K562 (cell line): ENCODE measurements around the gene VSNL1. TPM values are rescaled to one million over a fixed set of nuclear protein-coding genes. Genes with fewer than 3 reads are reported as not detected.

Experiments
- ATAC-seq: fragments of 200-7000 bp; cut with Tn5 transposase; 3 replicates; pipeline ENCODE4 v1.9.1; 2020; ENCODE audit warnings: moderate library complexity
- BruUV-seq: library from RNA; stranded (reverse); fragments of 400-500 nt; replicated peaks from 2 replicates; lab custom pipeline; 2021; lab: Mats Ljungman, UMichigan
- CTCF ChIA-PET: fragments of 300-600 bp; formaldehyde crosslinking; extraction: SDS; loops from one replicate; lab custom pipeline; 2021; ENCODE audit warnings: low intra/inter-chr PET ratio; lab: Yijun Ruan, JAX
- POLR2A ChIA-PET: fragments of 300-600, 350-650 bp; sonication (Branson Sonifier 250); formaldehyde crosslinking; extraction: SDS; loops from one replicate; lab custom pipeline; 2021; ENCODE audit warnings: antibody characterized with exemption, inconsistent platforms; lab: Yijun Ruan, JAX
- DNase-seq, 4 experiments: peaks; one replicate each; pipeline versions ENCODE4 v3.0.0 to v3.0.0-alpha.2; 2011 to 2018; ENCODE audit warnings: low spot score in 3 of 4, mixed read lengths in 3 of 4; ENCODE audit errors: extremely low read depth in 1 of 4
- FAIRE-seq: peaks from 2 replicates; lab custom pipeline; 2011; peaks lifted over from hg19 to GRCh38; lab: Jason Lieb, UNC
- H2AFZ ChIP-seq: 2 replicates; pipeline ENCODE4 v1.6.0; 2011; ENCODE audit warnings: low read depth, low read length, control low read depth, inconsistent platforms
- H3K27ac ChIP-seq: fragments of 200-600 bp; 3 replicates; pipeline ENCODE4 v1.8.0; 2011; ENCODE audit warnings: low read depth, mild to moderate bottlenecking, control low read depth, inconsistent platforms, low read length, moderate library complexity, mixed read lengths; ENCODE audit errors: extremely low read depth
- H3K27me3 ChIP-seq, 2 experiments: fragments of 300-600 bp in 1 of 2; 2 replicates in 1 of 2; 3 replicates in 1 of 2; pipeline versions ENCODE4 v1.6.0 to v1.8.0; 2011; ENCODE audit warnings: inconsistent platforms in 2 of 2, low read length in 2 of 2, mild to moderate bottlenecking in 1 of 2, mixed read lengths in 1 of 2, moderate library complexity in 1 of 2; ENCODE audit not compliant: control insufficient read depth in 2 of 2, insufficient read depth in 2 of 2
- H3K36me3 ChIP-seq: fragments of 300-600 bp; 3 replicates; pipeline ENCODE4 v1.8.0; 2011; ENCODE audit warnings: mild to moderate bottlenecking, low read length, inconsistent platforms; ENCODE audit not compliant: control insufficient read depth, insufficient read depth
- H3K4me1 ChIP-seq, 2 experiments: fragments of 200-600 bp in 1 of 2; replicated peaks in 1 of 2; 2 replicates in 1 of 2; 3 replicates in 1 of 2; pipeline versions ENCODE4 v1.5.1 to v1.8.0; 2011; ENCODE audit warnings: inconsistent platforms in 2 of 2, low read length in 2 of 2, mild to moderate bottlenecking in 1 of 2, mixed read lengths in 1 of 2, moderate library complexity in 1 of 2; ENCODE audit not compliant: control insufficient read depth in 2 of 2, insufficient read depth in 2 of 2
- H3K4me2 ChIP-seq: 2 replicates; pipeline ENCODE4 v1.6.1; 2011; ENCODE audit warnings: low read length, control low read depth, inconsistent platforms, mixed read lengths; ENCODE audit not compliant: insufficient read depth
- H3K4me3 ChIP-seq: fragments of 200-600 bp; sonication (generic), shearing (Covaris generic); 2 replicates; pipeline ENCODE4 v1.5.1; 2016; ENCODE audit warnings: control low read depth, inconsistent platforms
- H3K79me2 ChIP-seq: fragments of 200-600 bp; 3 replicates; pipeline ENCODE4 v1.8.0; 2011; ENCODE audit warnings: low read length, inconsistent platforms; ENCODE audit not compliant: control insufficient read depth, insufficient read depth
- H3K9ac ChIP-seq, 2 experiments: 2 replicates each; pipeline versions ENCODE4 v1.6.0 to v1.6.1; 2011; ENCODE audit warnings: low read depth in 2 of 2, low read length in 2 of 2, control low read depth in 1 of 2, inconsistent platforms in 1 of 2, mild to moderate bottlenecking in 1 of 2, mixed read lengths in 1 of 2; ENCODE audit not compliant: insufficient read depth in 1 of 2
- H3K9me1 ChIP-seq: one replicate; pipeline ENCODE4 v1.6.0; 2011; ENCODE audit warnings: inconsistent platforms, mild to moderate bottlenecking, low read length, moderate library complexity; ENCODE audit not compliant: control insufficient read depth, insufficient read depth
- H3K9me3 ChIP-seq: replicated peaks from 2 replicates; pipeline ENCODE4 v1.5.1; 2011; ENCODE audit warnings: low read depth, low read length, inconsistent platforms; ENCODE audit not compliant: control insufficient read depth, insufficient read depth
- H4K20me1 ChIP-seq: replicated peaks from 2 replicates; pipeline ENCODE4 v1.6.1; 2011; ENCODE audit warnings: low read length, inconsistent platforms, mixed read lengths; ENCODE audit not compliant: control insufficient read depth, insufficient read depth
- BRCA1 ChIP-seq, 2 experiments: fragments of 450-650 bp in 1 of 2; sonication (generic) in 1 of 2; formaldehyde crosslinking in 1 of 2; IDR thresholded peaks; 2 replicates each; pipeline versions ENCODE4 v1.5.0 to v1.6.1; 2017 to 2020; ENCODE audit warnings: mild to moderate bottlenecking in 1 of 2, missing genetic modification reagents in 1 of 2
- HNRNPL ChIP-seq: fragments of 200-400 bp; formaldehyde crosslinking; IDR thresholded peaks from 2 replicates; pipeline ENCODE4 v1.6.1; 2017; ENCODE audit warnings: low read depth, mild to moderate bottlenecking, low read length
- RBM25 ChIP-seq: fragments of 200-400 bp; formaldehyde crosslinking; IDR thresholded peaks from 2 replicates; pipeline ENCODE4 v1.6.1; 2018; ENCODE audit warnings: low read length, low read depth, moderate library complexity; ENCODE audit not compliant: severe bottlenecking
- TSC22D4 ChIP-seq: fragments of 450-650 bp; IDR thresholded peaks from 2 replicates; pipeline ENCODE4 v1.6.1; 2016; ENCODE audit warnings: missing genetic modification characterization, missing biosample characterization, control low read depth
- ZNF165 ChIP-seq: fragments of 250-450 bp; sonication (Bioruptor Pico); IDR thresholded peaks from 2 replicates; pipeline ENCODE4 v1.4.0; 2020; ENCODE audit warnings: borderline replicate concordance
- ZNF253 ChIP-seq: fragments of 250-450 bp; sonication (Bioruptor Pico); conservative IDR thresholded peaks from 2 replicates; pipeline ENCODE4 v1.6.1; 2021; ENCODE audit warnings: mild to moderate bottlenecking
- ZNF41 ChIP-seq: fragments of 250-450 bp; sonication (Bioruptor Pico); conservative IDR thresholded peaks from 2 replicates; pipeline ENCODE4 v1.4.0; 2020; ENCODE audit warnings: mild to moderate bottlenecking
- ZNF699 ChIP-seq: fragments of 250-450 bp; sonication (Bioruptor Pico); IDR thresholded peaks from 2 replicates; pipeline ENCODE4 v1.8.0; 2021; ENCODE audit warnings: mild to moderate bottlenecking, moderate library complexity; ENCODE audit not compliant: insufficient replicate concordance
- WGBS: fragments of 100-300 bp; shearing (Covaris generic); methylation state at CpG from one replicate; pipeline ENCODE4 v1.1.6; 2016; ENCODE audit warnings: low coverage, mixed read lengths; ENCODE audit not compliant: insufficient coverage; ENCODE audit errors: missing lambda C conversion rate; 5-methylcytosine and 5-hydroxymethylcytosine counted together
- in situ Hi-C: fragments of 300-500 bp; cut with MboI; formaldehyde crosslinking; loops from 4 replicates; pipeline ENCODE4 v1.15.0; 2018; ENCODE audit warnings: inconsistent platforms, mixed read lengths
- intact Hi-C: fragments of 100-400 bp; cut with micrococcal nuclease; formaldehyde crosslinking; loops from 2 replicates; pipeline ENCODE4 v1.14.2; 2022
- polyA plus RNA-seq, 8 experiments: library from polyadenylated mRNA; depleted of rRNA in 4 of 8; stranded (reverse) in 5 of 8; unstranded in 3 of 8; fragments of >200 nt; fragmentation: Nextera tagmentation in 2 of 8; fragmentation: Illumina TruSeq in 1 of 8; extraction: Ambion mirVana in 2 of 8; extraction: Trizol in 1 of 8; gene quantifications; 2 replicates each; pipeline versions ENCODE4 v1.2.1 to v1.2.3, GENCODE V29; 2011 to 2014; ENCODE audit warnings: inconsistent platforms in 1 of 8, missing spikeins in 1 of 8
- total RNA-seq, 7 experiments: library from RNA; depleted of rRNA in 6 of 7; stranded (reverse); fragments of >200 nt in 6 of 7; fragmentation: Illumina TruSeq in 2 of 7; extraction: Trizol in 2 of 7; gene quantifications; 2 replicates each; pipeline versions ENCODE4 v1.2.1 to v1.2.3, GENCODE V29; 2011 to 2021; ENCODE audit warnings: low replicate concordance in 1 of 7
- TF ChIP-seq, protein P1 (sequence below): fragments of 450-650 bp; IDR thresholded peaks from 2 replicates; pipeline ENCODE4 v1.6.1; 2014; ENCODE audit warnings: low read depth, mild to moderate bottlenecking, moderate library complexity, borderline replicate concordance
- TF ChIP-seq, protein P2 (sequence below): fragments of 250-450 bp; sonication (Bioruptor Pico); IDR thresholded peaks from 2 replicates; pipeline ENCODE4 v1.9.0; 2021; ENCODE audit warnings: mild to moderate bottlenecking, inconsistent platforms

Gene VSNL1
- total and polyA plus RNA-seq, 9 of the 15 experiments (the other 6 are each of a cell fraction or from before 2014, with no cell fraction given), result 0.20 TPM; not detected in 8

DNA sequence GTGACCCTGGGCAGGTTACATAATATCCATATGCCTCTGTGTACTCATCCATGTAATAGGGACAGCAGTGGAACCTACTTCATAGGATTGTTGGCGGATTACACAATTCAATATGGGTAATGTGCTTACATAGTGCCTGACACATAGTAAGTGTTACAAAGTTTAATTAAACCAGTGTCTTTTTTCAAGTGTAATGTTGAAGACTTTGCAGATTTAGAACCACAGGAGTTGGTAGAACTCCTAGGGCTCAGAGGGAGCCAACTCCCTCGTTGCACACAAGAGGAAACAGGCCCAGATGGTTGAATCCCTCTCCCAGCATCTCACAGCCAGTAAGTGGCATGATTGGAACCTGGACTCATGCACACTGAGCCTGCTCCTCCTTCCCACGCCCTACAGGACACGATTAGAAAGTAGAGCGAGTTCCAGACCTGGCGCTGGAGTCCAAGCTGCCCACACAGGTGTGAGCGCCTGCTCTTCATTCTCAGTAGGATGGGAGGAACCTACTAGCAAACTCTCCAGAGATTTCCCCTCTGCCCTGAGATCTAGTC lies 97.8 kb downstream of the VSNL1 start:
- ATAC-seq, result no peak
- Histone ChIP-seq H3K9me1 (no peaks in the 10 kb centered on the region), H3K27me3 (no peaks in the 10 kb centered on the region), H3K4me1 (peaks cover 13 to 15% of the 10 kb centered on the region in 2 experiments), H4K20me1 (no peaks in the 10 kb centered on the region), H3K9me3 (no peaks in the 10 kb centered on the region), H3K36me3 (no peaks in the 10 kb centered on the region), H2AFZ (no peak overlapping the region), H3K4me2 (no peak overlapping the region), H3K27ac (no peak overlapping the region), H3K79me2 (no peaks in the 10 kb centered on the region), H3K4me3 (no peak overlapping the region), H3K9ac (no peak overlapping the region)
- no TSS peak for BruUV-seq
- in situ Hi-C loops, result no loop called here
- ChIA-PET POLR2A (no interaction called here), CTCF (no interaction called here)
- no peak for DNase-seq
- intact Hi-C loops, result no loop called here
- TF ChIP-seq RBM25 (peak; percentile 6), TSC22D4 (tag) (no peak)
- no peak for FAIRE-seq
- WGBS, result 38% methylated on average over 7 of the region's 7 CpGs

DNA sequence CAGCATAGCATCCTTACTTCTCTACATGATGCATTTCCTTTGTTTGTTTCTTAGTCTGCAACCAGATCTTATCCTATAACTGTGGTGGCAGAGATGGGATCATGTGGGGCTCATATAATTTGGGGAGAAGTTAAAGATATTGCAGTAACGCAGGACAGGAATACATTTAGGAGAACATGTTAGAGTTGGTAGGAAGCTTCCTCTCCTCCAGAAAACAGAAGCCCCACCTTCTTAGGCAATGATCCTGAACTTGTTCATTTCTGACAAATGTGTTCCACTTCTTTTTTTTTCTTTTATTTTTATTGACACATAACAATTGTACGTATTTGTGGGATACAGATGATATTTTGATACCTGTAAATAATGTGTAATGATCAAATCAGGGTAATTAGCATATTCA lies 99.9 kb downstream of the VSNL1 start:
- intact Hi-C loops, result loop anchor here (5.0 kb wide), 1 partner anchor 123 kb away; the partner anchor contains the start of gene RAD51AP2
- WGBS, result 55% methylated on average over 2 of the region's 2 CpGs
- FAIRE-seq (no peak), DNase-seq (no peak), ATAC-seq (no peak)
- Histone ChIP-seq H3K9me1 (no peaks in the 10 kb centered on the region), H3K4me2 (no peak overlapping the region), H3K79me2 (no peaks in the 10 kb centered on the region), H3K4me3 (no peak overlapping the region), H3K36me3 (no peaks in the 10 kb centered on the region), H4K20me1 (no peaks in the 10 kb centered on the region), H3K9me3 (no peaks in the 10 kb centered on the region), H3K27ac (no peak overlapping the region), H2AFZ (no peak overlapping the region), H3K27me3 (no peaks in the 10 kb centered on the region), H3K4me1 (peaks cover 22 to 32% of the 10 kb centered on the region in 2 experiments), H3K9ac (no peak overlapping the region)
- ChIA-PET POLR2A (interaction anchor here (0.6 to 0.7 kb wide), 2 partner anchors 9 to 67 kb away, joined by 3 read pairs; no protein-coding TSS in a partner anchor), CTCF (no interaction called here)
- no TSS peak for BruUV-seq
- in situ Hi-C loops, result no loop called here
- TF ChIP-seq BRCA1 (IDR thresholded peaks at IDR 0.05) (no peak), BRCA1 (CRISPR knock-in tag; IDR thresholded peaks at IDR 0.05) (no peak), ZNF41 (CRISPR knock-in tag) (no peak), ZNF165 (no peak), ZNF253 (CRISPR knock-in tag) (no peak), HNRNPL (no peak), ZNF699 (CRISPR knock-in tag) (no peak)
- TF ChIP-seq, protein P1, sequence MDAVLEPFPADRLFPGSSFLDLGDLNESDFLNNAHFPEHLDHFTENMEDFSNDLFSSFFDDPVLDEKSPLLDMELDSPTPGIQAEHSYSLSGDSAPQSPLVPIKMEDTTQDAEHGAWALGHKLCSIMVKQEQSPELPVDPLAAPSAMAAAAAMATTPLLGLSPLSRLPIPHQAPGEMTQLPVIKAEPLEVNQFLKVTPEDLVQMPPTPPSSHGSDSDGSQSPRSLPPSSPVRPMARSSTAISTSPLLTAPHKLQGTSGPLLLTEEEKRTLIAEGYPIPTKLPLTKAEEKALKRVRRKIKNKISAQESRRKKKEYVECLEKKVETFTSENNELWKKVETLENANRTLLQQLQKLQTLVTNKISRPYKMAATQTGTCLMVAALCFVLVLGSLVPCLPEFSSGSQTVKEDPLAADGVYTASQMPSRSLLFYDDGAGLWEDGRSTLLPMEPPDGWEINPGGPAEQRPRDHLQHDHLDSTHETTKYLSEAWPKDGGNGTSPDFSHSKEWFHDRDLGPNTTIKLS, result no peak
- TF ChIP-seq, protein P2, sequence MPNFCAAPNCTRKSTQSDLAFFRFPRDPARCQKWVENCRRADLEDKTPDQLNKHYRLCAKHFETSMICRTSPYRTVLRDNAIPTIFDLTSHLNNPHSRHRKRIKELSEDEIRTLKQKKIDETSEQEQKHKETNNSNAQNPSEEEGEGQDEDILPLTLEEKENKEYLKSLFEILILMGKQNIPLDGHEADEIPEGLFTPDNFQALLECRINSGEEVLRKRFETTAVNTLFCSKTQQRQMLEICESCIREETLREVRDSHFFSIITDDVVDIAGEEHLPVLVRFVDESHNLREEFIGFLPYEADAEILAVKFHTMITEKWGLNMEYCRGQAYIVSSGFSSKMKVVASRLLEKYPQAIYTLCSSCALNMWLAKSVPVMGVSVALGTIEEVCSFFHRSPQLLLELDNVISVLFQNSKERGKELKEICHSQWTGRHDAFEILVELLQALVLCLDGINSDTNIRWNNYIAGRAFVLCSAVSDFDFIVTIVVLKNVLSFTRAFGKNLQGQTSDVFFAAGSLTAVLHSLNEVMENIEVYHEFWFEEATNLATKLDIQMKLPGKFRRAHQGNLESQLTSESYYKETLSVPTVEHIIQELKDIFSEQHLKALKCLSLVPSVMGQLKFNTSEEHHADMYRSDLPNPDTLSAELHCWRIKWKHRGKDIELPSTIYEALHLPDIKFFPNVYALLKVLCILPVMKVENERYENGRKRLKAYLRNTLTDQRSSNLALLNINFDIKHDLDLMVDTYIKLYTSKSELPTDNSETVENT (CRISPR knock-in tag), result no peak
